BLaER1 (cell line): ENCODE measurements around the gene AHNAK2.

ENCODE experiments used
- H3K27ac ChIP-seq: shearing (Covaris generic); formaldehyde crosslinking; 2 replicates; pipeline ENCODE4 v1.8.1; 2022
- H3K27me3 ChIP-seq: shearing (Covaris generic); formaldehyde crosslinking; 2 replicates; pipeline ENCODE4 v1.8.1; 2022
- H3K36me3 ChIP-seq: shearing (Covaris generic); formaldehyde crosslinking; 2 replicates; pipeline ENCODE4 v1.8.1; 2022
- H3K4me1 ChIP-seq: shearing (Covaris generic); formaldehyde crosslinking; 2 replicates; pipeline ENCODE4 v1.8.1; 2022
- H3K4me2 ChIP-seq: shearing (Covaris generic); formaldehyde crosslinking; 2 replicates; pipeline ENCODE4 v1.8.1; 2022
- H3K4me3 ChIP-seq: shearing (Covaris generic); formaldehyde crosslinking; 2 replicates; pipeline ENCODE4 v1.8.1; 2022
- H3K9ac ChIP-seq: shearing (Covaris generic); formaldehyde crosslinking; 2 replicates; pipeline ENCODE4 v1.8.1; 2022
- H3K9me3 ChIP-seq: shearing (Covaris generic); formaldehyde crosslinking; 2 replicates; pipeline ENCODE4 v1.8.1; 2022
- H4K20me1 ChIP-seq: shearing (Covaris generic); formaldehyde crosslinking; 2 replicates; pipeline ENCODE4 v1.8.1; 2022
- Cebpa-rat ChIP-seq: shearing (Covaris generic); IDR thresholded peaks from 2 replicates; pipeline ENCODE4 v1.8.1; 2022

AHNAK2 gene

GRCh38 chr14:104989236-104989950, 11.2 kb upstream of the AHNAK2 start:
- Histone ChIP-seq H3K27ac (peak overlapping the region; percentile 92), H3K9me3 (no peaks in the 10 kb centered on the region), H3K9ac (peak overlapping the region; percentile 54), H3K4me3 (0 out of 2 replicates have a peak overlapping the region, but pooled peaks have one; percentile 5), H4K20me1 (peaks cover 5% of the 10 kb centered on the region; the same call in 1 of the 2 replicates), H3K36me3 (no peaks in the 10 kb centered on the region), H3K4me2 (peak overlapping the region; percentile 100), H3K4me1 (peaks cover 95% of the 10 kb centered on the region), H3K27me3 (no peaks in the 10 kb centered on the region)
- no peak for TF ChIP-seq Cebpa-rat

- peak overlapping the region; percentile 79; the same call in 1 of the 2 replicates for H3K9ac ChIP-seq
- no peak for TF ChIP-seq Cebpa-rat
- peak overlapping the region; percentile 100 for H3K4me2 ChIP-seq
- H3K9me3 ChIP-seq = no peaks in the 10 kb centered on the region
- no peaks in the 10 kb centered on the region for H3K27me3 ChIP-seq
- no peaks in the 10 kb centered on the region for H4K20me1 ChIP-seq
- H3K27ac ChIP-seq = peak overlapping the region; percentile 80
- H3K4me3 ChIP-seq = peak overlapping the region; percentile 82
- peaks cover 95% of the 10 kb centered on the region for H3K4me1 ChIP-seq
- H3K36me3 ChIP-seq = no peaks in the 10 kb centered on the region
These were observed 8.5 kb upstream of the AHNAK2 start for GRCh38 chr14:104986487-104987164.

GRCh38 chr14:104985675-104986486, 7.7 kb upstream of the AHNAK2 start, which contains the start of gene CLBA1:
TSS of gene CLBA1 (plus strand) at chr14:104985788. CDS start at chr14:104986432, 644 bp downstream.
- H3K9ac ChIP-seq = peak within 1 kb of the TSS; percentile 79
- TF ChIP-seq Cebpa-rat = no peak
- no peaks in the 10 kb centered on the region for H4K20me1 ChIP-seq
- no peaks in the 10 kb centered on the region for H3K36me3 ChIP-seq
- H3K4me2 ChIP-seq = peak within 1 kb of the TSS; percentile 100
- H3K4me3 ChIP-seq = peak within 1 kb of the TSS; percentile 82
- peaks cover 95% of the 10 kb centered on the region for H3K4me1 ChIP-seq
- H3K9me3 ChIP-seq = no peaks in the 10 kb centered on the region
- peak within 1 kb of the TSS; percentile 80 for H3K27ac ChIP-seq
- H3K27me3 ChIP-seq = no peaks in the 10 kb centered on the region

- Histone ChIP-seq H3K9me3 (no peaks in the 10 kb centered on the region), H3K36me3 (no peaks in the 10 kb centered on the region), H4K20me1 (no peaks in the 10 kb centered on the region), H3K4me2 (peak overlapping the region; percentile 100), H3K4me1 (peaks cover 95% of the 10 kb centered on the region), H3K9ac (no peak overlapping the region; the same call in 1 of the 2 replicates), H3K4me3 (no peak overlapping the region), H3K27ac (peak overlapping the region; percentile 77), H3K27me3 (no peaks in the 10 kb centered on the region)
- TF ChIP-seq Cebpa-rat = no peak
These were observed 6.1 kb upstream of the AHNAK2 start for GRCh38 chr14:104984056-104984894.

- Histone ChIP-seq H3K27ac (peak overlapping the region; percentile 77), H4K20me1 (no peaks in the 10 kb centered on the region), H3K9me3 (no peaks in the 10 kb centered on the region), H3K4me1 (peaks cover 94% of the 10 kb centered on the region), H3K4me3 (no peak overlapping the region), H3K4me2 (peak overlapping the region; percentile 100), H3K27me3 (no peaks in the 10 kb centered on the region), H3K36me3 (no peaks in the 10 kb centered on the region), H3K9ac (peak overlapping the region; percentile 4; the same call in 1 of the 2 replicates)
- TF ChIP-seq Cebpa-rat = no peak
These were observed 5.1 kb upstream of the AHNAK2 start for GRCh38 chr14:104983231-104983721.

- peaks cover 88% of the 10 kb centered on the region for H3K4me1 ChIP-seq
- no peaks in the 10 kb centered on the region for H3K36me3 ChIP-seq
- H3K27me3 ChIP-seq = no peaks in the 10 kb centered on the region
- H3K9ac ChIP-seq = peak overlapping the region; percentile 4; the same call in 1 of the 2 replicates
- peak overlapping the region; percentile 100 for H3K4me2 ChIP-seq
- no peaks in the 10 kb centered on the region for H3K9me3 ChIP-seq
- H4K20me1 ChIP-seq = no peaks in the 10 kb centered on the region
- peak overlapping the region; percentile 77 for H3K27ac ChIP-seq
- no peak for TF ChIP-seq Cebpa-rat
- no peak overlapping the region for H3K4me3 ChIP-seq
These were observed 4.5 kb upstream of the AHNAK2 start for GRCh38 chr14:104982548-104983230.

- Histone ChIP-seq H3K36me3 (no peaks in the 10 kb centered on the region), H3K9ac (peak overlapping the region; percentile 64), H4K20me1 (peaks cover 5% of the 10 kb centered on the region), H3K27ac (peak overlapping the region; percentile 77), H3K27me3 (no peaks in the 10 kb centered on the region), H3K4me1 (peaks cover 88% of the 10 kb centered on the region), H3K4me2 (peak overlapping the region; percentile 100), H3K9me3 (no peaks in the 10 kb centered on the region), H3K4me3 (peak overlapping the region; percentile 30; the same call in 1 of the 2 replicates)
- TF ChIP-seq Cebpa-rat = no peak
These were observed 3.7 kb upstream of the AHNAK2 start for GRCh38 chr14:104981699-104982541.
